ENCODE results near the gene SOX2.
"Not testable (repeated sequence)": the region's sequence is repeated elsewhere in the genome, so short reads cannot be mapped to it uniquely, and the experiment has no call there.

Gene SOX2

DNA sequence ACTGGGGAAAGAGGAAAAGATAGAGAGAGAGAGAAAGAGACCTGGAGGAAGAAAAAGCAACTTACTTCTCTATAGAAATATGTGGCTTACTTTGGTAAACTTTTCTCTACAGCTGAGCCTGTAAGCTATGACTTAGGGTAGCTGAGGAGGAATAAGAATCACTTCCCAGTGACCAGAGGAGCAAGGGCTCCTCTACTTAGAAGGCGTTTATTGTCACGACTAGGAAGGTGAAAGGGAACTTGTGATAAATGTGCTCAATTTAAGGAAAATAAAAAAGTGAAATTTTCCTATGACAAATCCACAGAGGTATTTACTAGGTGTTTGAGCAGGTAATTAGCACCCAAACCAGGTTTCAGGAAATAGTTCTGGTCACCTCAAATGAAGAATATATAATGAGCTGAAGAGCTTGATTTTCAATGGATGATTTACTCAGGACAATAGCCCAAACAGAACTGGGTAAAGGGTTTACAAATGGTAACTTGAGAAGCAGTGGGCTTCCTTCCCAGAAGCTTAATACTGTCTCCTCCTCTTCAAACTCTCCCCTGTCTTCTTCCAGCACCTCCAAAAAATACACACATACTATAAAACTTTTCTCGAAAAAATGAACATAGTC, 46.1 kb downstream of the SOX2 start:
- DNase-seq (ENCODE audit: low read depth): no peak

DNA sequence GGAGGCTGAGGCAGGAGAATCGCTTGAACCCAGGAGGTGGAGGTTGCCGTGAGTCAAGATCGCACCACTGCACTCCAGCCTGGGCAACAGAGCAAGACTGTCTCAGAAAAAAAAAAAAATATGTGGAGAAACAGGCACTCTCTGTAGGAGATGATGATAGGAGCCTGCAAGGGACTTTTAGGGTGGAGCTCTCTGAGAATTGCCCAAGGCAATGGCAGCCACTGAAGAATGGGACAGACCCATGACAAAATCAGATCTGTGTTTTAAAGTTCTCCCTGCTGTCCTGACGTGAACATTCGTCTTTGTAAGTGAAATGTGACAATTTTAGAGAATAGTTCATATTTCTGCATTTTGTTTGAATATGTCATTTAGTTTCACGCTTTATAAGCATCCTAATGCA, 50.2 kb downstream of the SOX2 start:
- DNase-seq (ENCODE audit: low read depth): no peak

- not testable (repeated sequence) for DNase-seq (ENCODE audit: low read depth)
These were observed 52.3 kb downstream of the SOX2 start for GRCh38 chr3:181764033-181764432.
